GM12892 (cell line): ENCODE measurements around the gene MAGI3.

Experiments used
- POLR2A ChIP-seq: IDR thresholded peaks from 2 replicates; pipeline ENCODE4 v1.6.1; 2011; ENCODE audit warnings: low read depth, low read length, control low read depth
- TAF1 ChIP-seq: IDR thresholded peaks from 2 replicates; pipeline ENCODE4 v1.6.1; 2011; ENCODE audit warnings: low read depth, mild to moderate bottlenecking, control low read depth, low read length, borderline replicate concordance

DNA sequence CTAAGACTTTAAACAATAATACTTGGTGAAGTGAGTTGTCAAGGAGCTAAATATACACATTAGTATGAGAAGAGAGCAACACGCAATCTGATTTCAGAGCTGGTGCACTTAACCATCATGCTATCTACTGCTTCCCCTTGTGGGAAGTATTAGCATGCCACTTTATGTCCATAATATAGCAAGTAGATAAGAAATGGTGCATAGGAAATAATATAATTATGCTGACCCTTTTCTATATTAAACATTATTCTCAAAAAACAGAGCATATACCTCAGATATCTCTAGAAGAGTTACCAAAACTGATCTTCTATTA is 63.4 kb downstream of the MAGI3 start:
- TF ChIP-seq POLR2A, result no peak
- TF ChIP-seq TAF1, result no peak
